ENCODE data around the gene CACNA1G.

- TF ChIP-seq RB1 (IDR thresholded peaks at IDR 0.05; ENCODE audit: low read depth) (no peak), KDM1A (IDR thresholded peaks at IDR 0.05) (no peak), TBP (optimal IDR thresholded peaks at IDR 0.05; ENCODE audit: low read depth, low read length) (no peak), PRDM10 (IDR thresholded peaks at IDR 0.05; ENCODE audit: partially characterized antibody) (no peak), POLR2AphosphoS5 (IDR thresholded peaks at IDR 0.05; ENCODE audit: control insufficient read depth, insufficient read depth, low read depth, low read length) (no peak), FOSL1 (tag; conservative IDR thresholded peaks at IDR 0.05) (no peak), TBL1XR1 (IDR thresholded peaks at IDR 0.05; ENCODE audit: low read length in 2 of 2) (no peak), GTF2F1 (IDR thresholded peaks at IDR 0.05; ENCODE audit: low read depth, low read length) (no peak), JUNB (CRISPR knock-in tag; conservative IDR thresholded peaks at IDR 0.05) (no peak)
- TF ChIP-seq, protein P1, sequence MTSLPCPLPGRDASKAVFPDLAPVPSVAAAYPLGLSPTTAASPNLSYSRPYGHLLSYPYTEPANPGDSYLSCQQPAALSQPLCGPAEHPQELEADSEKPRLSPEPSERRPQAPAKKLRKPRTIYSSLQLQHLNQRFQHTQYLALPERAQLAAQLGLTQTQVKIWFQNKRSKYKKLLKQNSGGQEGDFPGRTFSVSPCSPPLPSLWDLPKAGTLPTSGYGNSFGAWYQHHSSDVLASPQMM (CRISPR knock-in tag; IDR thresholded peaks at IDR 0.05): no peak
- TF ChIP-seq, protein P2, sequence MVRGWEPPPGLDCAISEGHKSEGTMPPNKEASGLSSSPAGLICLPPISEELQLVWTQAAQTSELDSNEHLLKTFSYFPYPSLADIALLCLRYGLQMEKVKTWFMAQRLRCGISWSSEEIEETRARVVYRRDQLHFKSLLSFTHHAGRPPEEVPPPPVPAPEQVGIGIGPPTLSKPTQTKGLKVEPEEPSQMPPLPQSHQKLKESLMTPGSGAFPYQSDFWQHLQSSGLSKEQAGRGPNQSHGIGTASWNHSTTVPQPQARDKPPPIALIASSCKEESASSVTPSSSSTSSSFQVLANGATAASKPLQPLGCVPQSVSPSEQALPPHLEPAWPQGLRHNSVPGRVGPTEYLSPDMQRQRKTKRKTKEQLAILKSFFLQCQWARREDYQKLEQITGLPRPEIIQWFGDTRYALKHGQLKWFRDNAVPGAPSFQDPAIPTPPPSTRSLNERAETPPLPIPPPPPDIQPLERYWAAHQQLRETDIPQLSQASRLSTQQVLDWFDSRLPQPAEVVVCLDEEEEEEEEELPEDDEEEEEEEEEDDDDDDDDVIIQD (CRISPR knock-in tag; IDR thresholded peaks at IDR 0.05): no peak
- TF ChIP-seq, protein P3, sequence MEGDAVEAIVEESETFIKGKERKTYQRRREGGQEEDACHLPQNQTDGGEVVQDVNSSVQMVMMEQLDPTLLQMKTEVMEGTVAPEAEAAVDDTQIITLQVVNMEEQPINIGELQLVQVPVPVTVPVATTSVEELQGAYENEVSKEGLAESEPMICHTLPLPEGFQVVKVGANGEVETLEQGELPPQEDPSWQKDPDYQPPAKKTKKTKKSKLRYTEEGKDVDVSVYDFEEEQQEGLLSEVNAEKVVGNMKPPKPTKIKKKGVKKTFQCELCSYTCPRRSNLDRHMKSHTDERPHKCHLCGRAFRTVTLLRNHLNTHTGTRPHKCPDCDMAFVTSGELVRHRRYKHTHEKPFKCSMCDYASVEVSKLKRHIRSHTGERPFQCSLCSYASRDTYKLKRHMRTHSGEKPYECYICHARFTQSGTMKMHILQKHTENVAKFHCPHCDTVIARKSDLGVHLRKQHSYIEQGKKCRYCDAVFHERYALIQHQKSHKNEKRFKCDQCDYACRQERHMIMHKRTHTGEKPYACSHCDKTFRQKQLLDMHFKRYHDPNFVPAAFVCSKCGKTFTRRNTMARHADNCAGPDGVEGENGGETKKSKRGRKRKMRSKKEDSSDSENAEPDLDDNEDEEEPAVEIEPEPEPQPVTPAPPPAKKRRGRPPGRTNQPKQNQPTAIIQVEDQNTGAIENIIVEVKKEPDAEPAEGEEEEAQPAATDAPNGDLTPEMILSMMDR (IDR thresholded peaks at IDR 0.05 in 2 of 3, conservative IDR thresholded peaks at IDR 0.05 in 1 of 3; ENCODE audit: insufficient read depth in 2 of 3, low read depth in 1 of 3, low read length in 3 of 3): no peak
Observed at GRCh38 chr17:50537721-50538548, 22.6 kb upstream of the CACNA1G start.
